PFSK-1 (cell line): ENCODE data around the gene SCN5A.

Source experiments
- FOXP2 ChIP-seq: optimal IDR thresholded peaks from 2 replicates; pipeline ENCODE3; 2011; ENCODE audit warnings: borderline replicate concordance, control low read depth, inconsistent platforms; ENCODE audit not compliant: insufficient read depth; ENCODE audit errors: extremely low read length, extremely low read depth
- POLR2AphosphoS5 ChIP-seq: IDR thresholded peaks from 2 replicates; pipeline ENCODE4 v1.6.1; 2012; ENCODE audit warnings: low read depth, mild to moderate bottlenecking, control low read depth, low read length, moderate library complexity
- REST ChIP-seq, 2 experiments: IDR thresholded peaks; 2 replicates each; pipeline versions ENCODE4 v1.6.1 to v1.8.0; 2011 to 2012; ENCODE audit warnings: low read depth in 2 of 2, low read length in 2 of 2, control low read depth in 1 of 2, inconsistent platforms in 1 of 2, mild to moderate bottlenecking in 1 of 2, moderate library complexity in 1 of 2; ENCODE audit not compliant: insufficient read depth in 1 of 2
- SIN3A ChIP-seq: IDR thresholded peaks from 2 replicates; pipeline ENCODE4 v1.6.1; 2012; ENCODE audit warnings: mild to moderate bottlenecking, low read length, moderate library complexity, borderline replicate concordance; ENCODE audit not compliant: insufficient read depth
- TAF1 ChIP-seq: IDR thresholded peaks from 2 replicates; pipeline ENCODE4 v1.6.1; 2012; ENCODE audit warnings: low read length, control low read depth, borderline replicate concordance; ENCODE audit not compliant: insufficient read depth

The SCN5A gene

DNA sequence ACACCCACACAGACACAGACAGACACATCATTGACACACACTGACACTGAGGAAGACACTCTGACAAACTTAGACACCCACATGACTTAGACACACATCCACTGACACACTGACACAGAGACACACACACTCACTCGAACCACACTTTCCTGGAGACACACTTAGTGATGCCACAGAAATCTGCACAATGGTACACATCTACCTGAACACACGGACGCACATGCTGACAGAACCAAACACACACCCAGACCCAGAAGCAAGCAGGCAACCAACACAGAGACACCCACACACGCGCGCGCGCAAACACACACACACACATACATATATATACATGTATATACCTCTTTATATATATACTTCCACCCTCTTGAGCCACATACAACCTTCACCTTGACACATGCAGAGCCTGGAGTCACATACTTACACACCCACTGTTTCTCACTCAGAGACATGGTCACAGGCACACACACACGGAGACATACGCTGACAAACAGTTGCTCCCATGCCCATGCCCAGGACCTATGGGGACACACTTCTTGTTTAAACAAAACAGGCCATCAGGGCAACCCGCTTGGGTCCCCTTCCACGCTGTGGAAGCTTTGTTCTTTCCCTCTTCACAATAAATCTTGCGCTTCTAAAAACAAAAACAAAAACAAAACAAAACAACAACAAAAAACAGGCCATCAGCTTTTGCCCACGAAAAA is 913 bp upstream of the SCN5A start:
- TF ChIP-seq REST (IDR thresholded peaks at IDR 0.05; ENCODE audit: insufficient read depth in 1 of 2, low read depth in 2 of 2, low read length in 2 of 2) (no peak), POLR2AphosphoS5 (no peak)

DNA sequence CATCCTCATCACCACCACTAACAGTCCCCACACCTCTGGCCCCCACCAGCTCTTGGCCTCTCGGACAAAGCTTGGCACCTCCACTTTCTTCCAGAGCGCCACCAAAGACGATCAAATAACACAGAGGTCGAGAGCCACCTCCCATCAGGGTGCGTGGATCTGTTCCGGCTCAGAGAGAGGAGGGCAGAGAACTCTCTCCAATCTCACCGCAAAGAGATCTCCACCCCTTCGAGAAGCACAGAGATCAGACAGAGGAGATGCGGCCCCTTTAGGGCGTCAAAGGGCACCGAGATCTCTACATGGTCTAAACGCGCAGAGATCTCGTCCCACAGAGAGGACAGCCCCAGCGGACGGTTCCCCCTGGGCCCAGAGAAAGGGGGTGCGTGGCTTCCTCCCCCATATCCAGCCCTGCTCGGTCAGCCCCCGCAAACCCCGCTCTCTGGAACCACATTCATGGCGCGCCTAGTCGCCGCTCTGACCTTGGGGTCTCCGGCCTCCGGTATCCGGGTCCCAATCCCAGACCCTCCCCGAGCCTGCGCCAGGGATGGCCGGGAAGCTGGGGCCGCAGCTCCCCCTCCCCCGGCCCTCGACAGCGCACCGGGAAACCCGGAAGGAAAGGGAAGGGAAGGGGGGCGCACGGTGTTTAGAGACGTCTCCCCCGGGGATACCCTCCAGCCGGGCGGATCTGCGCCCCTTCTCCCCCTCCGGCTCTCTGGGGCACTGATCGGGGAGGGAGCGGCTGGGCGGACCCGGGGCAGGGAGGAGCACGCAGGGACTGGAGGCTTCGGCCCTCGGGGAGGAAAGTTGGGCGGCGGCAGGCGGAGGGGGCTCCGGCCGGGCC is 608 bp downstream of the SCN5A start:
- TF ChIP-seq POLR2AphosphoS5 (no peak), REST (IDR thresholded peaks at IDR 0.05; ENCODE audit: insufficient read depth in 1 of 2, low read depth in 2 of 2, low read length in 2 of 2) (no peak), SIN3A (no peak), TAF1 (no peak), FOXP2 (no peak)

DNA sequence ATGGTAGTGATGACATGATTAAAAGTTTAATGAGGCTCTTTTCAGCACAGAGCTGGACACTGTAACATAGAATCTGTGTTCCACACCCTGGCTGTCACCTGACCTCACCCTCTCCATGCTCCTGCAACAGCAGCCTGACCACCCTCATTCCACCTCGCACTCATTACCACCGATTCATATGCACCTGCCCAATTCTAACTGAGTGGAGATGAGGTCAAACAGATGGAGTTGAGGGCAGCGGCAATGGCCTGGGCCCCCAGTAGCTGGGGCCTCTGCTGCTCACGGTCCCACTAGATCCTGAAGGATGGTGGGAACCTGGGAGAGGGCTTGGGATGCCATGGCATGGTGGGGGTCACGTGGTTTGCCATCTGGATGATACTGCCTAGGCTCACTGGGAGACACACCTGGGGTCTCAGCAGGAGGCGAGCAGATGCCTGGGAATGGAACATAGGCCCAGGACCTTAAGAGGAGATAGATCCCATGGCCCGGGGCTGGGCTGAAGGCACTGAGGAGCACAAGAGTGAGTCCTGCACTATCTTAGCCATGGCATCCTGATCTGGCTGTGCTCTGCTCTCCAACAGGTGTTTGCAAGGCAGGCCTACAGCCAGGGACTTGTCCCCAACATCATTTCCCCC is 1.3 kb downstream of the SCN5A start:
- no peak for TF ChIP-seq POLR2AphosphoS5
- TF ChIP-seq REST (IDR thresholded peaks at IDR 0.05; ENCODE audit: insufficient read depth in 1 of 2, low read depth in 2 of 2, low read length in 2 of 2) = no peak
- TF ChIP-seq FOXP2 = no peak
- no peak for TF ChIP-seq SIN3A
- no peak for TF ChIP-seq TAF1

DNA sequence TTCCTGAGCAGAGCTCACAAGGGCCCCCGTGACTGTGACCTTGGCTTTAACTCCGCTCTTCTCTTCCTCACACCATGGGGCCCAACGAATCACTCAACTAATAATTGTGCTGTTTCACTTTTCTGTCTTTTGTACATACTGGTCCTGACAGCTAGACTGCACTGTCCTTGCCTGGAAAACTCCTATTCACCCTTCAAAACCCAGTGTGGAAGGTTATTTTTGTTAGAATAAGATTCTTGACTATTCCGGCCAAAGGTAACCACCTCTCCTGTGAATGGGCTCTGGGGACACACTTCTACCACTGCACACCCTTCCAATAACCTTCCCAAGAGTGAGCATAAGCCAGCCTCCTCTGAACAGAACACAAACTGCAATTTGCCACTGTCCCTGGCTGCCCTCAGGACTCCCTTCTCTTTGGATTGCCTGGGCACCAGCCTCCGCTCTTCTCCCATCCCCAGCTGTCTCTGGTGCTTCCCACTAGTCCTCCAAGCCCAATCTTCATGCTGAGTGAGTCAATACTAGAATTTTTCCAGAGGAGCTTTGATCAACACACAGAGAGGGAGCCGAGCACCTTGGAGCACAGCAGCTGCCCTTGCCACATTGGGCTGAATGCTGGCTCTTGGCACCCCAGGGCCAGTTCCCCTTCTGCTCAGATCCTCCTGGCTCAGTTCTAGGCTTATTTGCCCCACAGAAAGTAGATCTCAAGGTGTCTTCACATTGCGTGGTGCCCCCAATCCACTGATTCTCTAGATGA is 2.1 kb downstream of the SCN5A start:
- TF ChIP-seq POLR2AphosphoS5 (no peak), SIN3A (no peak), FOXP2 (no peak), TAF1 (no peak), REST (IDR thresholded peaks at IDR 0.05; ENCODE audit: insufficient read depth in 1 of 2, low read depth in 2 of 2, low read length in 2 of 2) (no peak)
